SK-N-SH (cell line): Measurements from ENCODE around the gene SCNN1B. TPM values are rescaled to one million over a fixed set of nuclear protein-coding genes. Genes with fewer than 3 reads are reported as not detected.

Experiments
- CTCF ChIA-PET: fragments of 300-600, 350-600 bp; formaldehyde crosslinking; extraction: SDS; loops from one replicate; lab custom pipeline; 2021; lab: Yijun Ruan, JAX
- POLR2A ChIA-PET: fragments of 350-600 bp; sonication (Branson Sonifier 250); formaldehyde crosslinking; extraction: SDS; loops from one replicate; lab custom pipeline; 2020; ENCODE audit warnings: antibody characterized with exemption, inconsistent platforms; lab: Yijun Ruan, JAX
- DNase-seq: peaks from one replicate; pipeline ENCODE4 v3.0.0; 2012
- H2AFZ ChIP-seq: fragments of 200-600 bp; sonication (generic); 2 replicates; pipeline ENCODE4 v1.8.1; 2016; ENCODE audit warnings: antibody characterized with exemption, mild to moderate bottlenecking, low read depth
- H3F3A ChIP-seq: fragments of 200-600 bp; sonication (generic); replicated peaks from 2 replicates; pipeline ENCODE3; 2016; ENCODE audit warnings: antibody characterized with exemption, mild to moderate bottlenecking; ENCODE audit not compliant: insufficient read depth
- H3K27ac ChIP-seq, 2 experiments: fragments of 200-500 bp in 1 of 2; fragments of 200-600 bp in 1 of 2; sonication (Bioruptor generic) in 1 of 2; sonication (generic), shearing (Covaris generic) in 1 of 2; 2 replicates each; pipeline versions ENCODE4 v1.5.1 to v1.6.1; 2014 to 2016; ENCODE audit warnings: low read depth in 2 of 2, inconsistent platforms in 1 of 2, low read length in 1 of 2, mild to moderate bottlenecking in 1 of 2, mixed read lengths in 1 of 2
- H3K27me3 ChIP-seq: fragments of 200-600 bp; sonication (generic), shearing (Covaris generic); 2 replicates; pipeline ENCODE4 v1.6.1; 2016; ENCODE audit warnings: mixed run types; ENCODE audit not compliant: insufficient read depth
- H3K36me3 ChIP-seq, 2 experiments: fragments of 200-500 bp in 1 of 2; fragments of 200-600 bp in 1 of 2; sonication (Bioruptor generic) in 1 of 2; sonication (generic) in 1 of 2; replicated peaks in 1 of 2; 2 replicates each; pipeline versions ENCODE3 to v1.5.1; 2014 to 2016; ENCODE audit warnings: low read length in 1 of 2, mild to moderate bottlenecking in 1 of 2; ENCODE audit not compliant: insufficient read depth in 2 of 2, control insufficient read depth in 1 of 2
- H3K4me1 ChIP-seq, 2 experiments: fragments of 200-500 bp in 1 of 2; fragments of 200-600 bp in 1 of 2; sonication (Bioruptor generic) in 1 of 2; sonication (generic), shearing (Covaris generic) in 1 of 2; 2 replicates each; pipeline versions ENCODE4 v1.5.1 to v1.6.1; 2014 to 2016; ENCODE audit warnings: low read depth in 1 of 2, low read length in 1 of 2, mixed run types in 1 of 2; ENCODE audit not compliant: insufficient read depth in 2 of 2, control insufficient read depth in 1 of 2
- H3K4me2 ChIP-seq: fragments of 200-600 bp; sonication (generic), shearing (Covaris generic); 2 replicates; pipeline ENCODE4 v1.6.1; 2017; ENCODE audit warnings: mixed run types
- H3K4me3 ChIP-seq, 2 experiments: fragments of 200-500 bp in 1 of 2; fragments of 200-600 bp in 1 of 2; sonication (Bioruptor generic) in 1 of 2; sonication (generic), shearing (Covaris generic) in 1 of 2; 2 replicates each; pipeline versions ENCODE4 v1.5.1 to v1.8.1; 2014 to 2016; ENCODE audit warnings: low read depth in 2 of 2, inconsistent platforms in 1 of 2, low read length in 1 of 2, mild to moderate bottlenecking in 1 of 2, mixed read lengths in 1 of 2, moderate library complexity in 1 of 2
- H3K79me2 ChIP-seq: fragments of 200-600 bp; sonication (generic); 2 replicates; pipeline ENCODE4 v1.8.1; 2017; ENCODE audit warnings: mild to moderate bottlenecking; ENCODE audit not compliant: insufficient read depth
- H3K9ac ChIP-seq: fragments of 200-600 bp; sonication (generic); 2 replicates; pipeline ENCODE4 v1.6.1; 2017; ENCODE audit warnings: mixed run types
- H3K9me2 ChIP-seq: fragments of 200-600 bp; sonication (generic); 2 replicates; pipeline ENCODE4 v1.6.1; 2017; ENCODE audit warnings: mixed run types
- H3K9me3 ChIP-seq: fragments of 200-600 bp; sonication (generic); 2 replicates; pipeline ENCODE4 v1.6.1; 2017; ENCODE audit warnings: mixed run types, mild to moderate bottlenecking, moderate library complexity
- H4K20me1 ChIP-seq: fragments of 200-600 bp; sonication (generic); 2 replicates; pipeline ENCODE4 v1.6.1; 2017; ENCODE audit warnings: mild to moderate bottlenecking, mixed run types; ENCODE audit not compliant: insufficient read depth
- CHD2 ChIP-seq: fragments of 150-350 bp; IDR thresholded peaks from 2 replicates; pipeline ENCODE4 v1.6.1; 2018; ENCODE audit warnings: low read length; ENCODE audit not compliant: partially characterized antibody
- ELF1 ChIP-seq: IDR thresholded peaks from 2 replicates; pipeline ENCODE4 v1.4.0; 2012
- EP300 ChIP-seq, 2 experiments: IDR thresholded peaks; 2 replicates each; pipeline versions ENCODE4 v1.4.0 to v1.6.1; 2012; ENCODE audit warnings: borderline replicate concordance in 1 of 2, low read depth in 1 of 2, low read length in 1 of 2
- FOXJ3 ChIP-seq: sonication (generic); formaldehyde crosslinking; IDR thresholded peaks from 2 replicates; pipeline ENCODE4 v1.5.1; 2020; ENCODE audit warnings: mild to moderate bottlenecking, missing genetic modification reagents
- JUND ChIP-seq: IDR thresholded peaks from 2 replicates; pipeline ENCODE4 v1.4.0; 2012
- MEF2A ChIP-seq: IDR thresholded peaks from 2 replicates; pipeline ENCODE4 v1.4.0; 2012; ENCODE audit warnings: low read depth, borderline replicate concordance
- MXI1 ChIP-seq: IDR thresholded peaks from 2 replicates; pipeline ENCODE4 v1.6.1; 2012; ENCODE audit warnings: mild to moderate bottlenecking, low read depth, low read length, improper control_type of control experiment
- NFIC ChIP-seq: IDR thresholded peaks from 2 replicates; pipeline ENCODE4 v1.4.0; 2012; ENCODE audit warnings: borderline replicate concordance
- NRF1 ChIP-seq: IDR thresholded peaks from 2 replicates; pipeline ENCODE4 v1.6.1; 2012; ENCODE audit warnings: low read depth, mild to moderate bottlenecking, low read length
- RCOR1 ChIP-seq: fragments of 150-350 bp; IDR thresholded peaks from 2 replicates; pipeline ENCODE4 v1.6.1; 2017; ENCODE audit warnings: antibody characterized with exemption, low read length
- RFX5 ChIP-seq: IDR thresholded peaks from 2 replicates; pipeline ENCODE4 v1.6.1; 2012; ENCODE audit warnings: mild to moderate bottlenecking, improper control_type of control experiment, low read length
- SIN3A ChIP-seq: IDR thresholded peaks from 2 replicates; pipeline ENCODE4 v1.6.1; 2012; ENCODE audit warnings: low read depth, mild to moderate bottlenecking, low read length, moderate library complexity, borderline replicate concordance
- SMC3 ChIP-seq: IDR thresholded peaks from 2 replicates; pipeline ENCODE4 v1.6.1; 2012; ENCODE audit warnings: low read depth, low read length, improper control_type of control experiment
- TAF1 ChIP-seq: IDR thresholded peaks from 2 replicates; pipeline ENCODE4 v1.6.1; 2012; ENCODE audit warnings: low read depth, mild to moderate bottlenecking, low read length, moderate library complexity, borderline replicate concordance
- TCF12 ChIP-seq: IDR thresholded peaks from 2 replicates; pipeline ENCODE4 v1.4.0; 2012
- TEAD4 ChIP-seq: IDR thresholded peaks from 2 replicates; pipeline ENCODE4 v1.4.0; 2012; ENCODE audit warnings: mild to moderate bottlenecking, borderline replicate concordance; ENCODE audit not compliant: insufficient read depth
- WGBS: methylation state at CpG from one replicate; pipeline ENCODE4 v1.1.6; 2017; ENCODE audit warnings: low lambda C conversion rate; 5-methylcytosine and 5-hydroxymethylcytosine counted together
- polyA plus RNA-seq, 3 experiments: library from polyadenylated mRNA; depleted of rRNA; stranded (reverse); fragments of >200 nt; gene quantifications; 2 replicates each; pipeline ENCODE4 v1.2.3, GENCODE V29; 2012
- TF ChIP-seq, protein P1 (sequence below): IDR thresholded peaks from 2 replicates; pipeline ENCODE4 v1.4.0; 2012; ENCODE audit warnings: low read depth, borderline replicate concordance
- TF ChIP-seq, protein P2 (sequence below): fragments of 200-600 bp; sonication (generic); IDR thresholded peaks from 2 replicates; pipeline ENCODE4 v1.6.1; 2017; ENCODE audit warnings: antibody characterized with exemption, mild to moderate bottlenecking, moderate library complexity
- TF ChIP-seq, protein P3 (sequence below): IDR thresholded peaks from 2 replicates; pipeline ENCODE4 v1.4.0; 2012; ENCODE audit warnings: low read depth, borderline replicate concordance

Gene SCNN1B
- polyA plus RNA-seq, 1 of the 3 experiments (the other 2 are of a cell fraction): not detected

DNA sequence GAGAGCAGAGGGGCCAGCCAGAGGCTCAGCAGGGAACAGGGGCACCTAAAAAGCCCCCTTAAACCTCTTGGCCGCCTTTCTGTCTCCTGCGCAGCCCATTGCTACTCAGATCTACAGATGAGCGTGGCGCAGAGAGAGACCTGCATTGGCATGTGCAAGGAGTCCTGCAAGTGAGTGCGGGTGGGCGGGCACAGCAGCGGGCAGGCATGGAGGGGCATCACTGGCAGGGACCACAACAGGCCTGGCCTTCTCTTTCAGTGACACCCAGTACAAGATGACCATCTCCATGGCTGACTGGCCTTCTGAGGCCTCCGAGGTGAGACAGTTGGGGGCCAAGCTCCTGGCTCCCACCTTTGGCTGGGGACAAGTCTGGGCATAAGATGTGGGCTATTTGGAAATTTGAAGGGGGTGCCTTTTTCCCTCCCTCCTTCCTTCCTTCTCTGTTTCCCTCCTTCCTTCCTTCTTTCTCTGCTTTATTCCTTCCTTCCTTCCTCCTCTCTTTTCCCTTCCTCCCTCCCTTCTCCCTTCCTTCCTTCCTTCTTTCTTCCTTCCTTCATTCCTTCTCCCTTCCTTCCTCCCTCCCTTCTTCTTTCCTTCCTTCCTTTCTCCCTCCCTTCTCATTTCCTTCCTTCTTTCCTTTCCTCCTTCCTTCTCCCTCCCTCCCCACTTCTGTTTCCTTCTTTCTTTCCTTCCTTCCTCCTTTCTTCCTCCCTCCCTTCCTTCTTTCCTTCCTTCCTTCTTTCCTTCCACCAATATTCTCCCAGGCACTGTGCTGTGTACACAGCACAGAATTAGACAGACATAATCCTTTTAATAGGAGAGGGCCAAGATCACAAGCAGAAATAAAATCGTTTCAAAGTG, 75.2 kb downstream of the SCNN1B start:
- no peak overlapping the region for H3K4me2 ChIP-seq
- no peaks in the 10 kb centered on the region for H3K36me3 ChIP-seq
- WGBS: 76% methylated on average over 7 of the region's 9 CpGs
- no peak overlapping the region for H3K4me3 ChIP-seq
- TF ChIP-seq NRF1 (no peak), CHD2 (no peak), MXI1 (no peak), SIN3A (no peak), EP300 (IDR thresholded peaks at IDR 0.05; ENCODE audit: borderline replicate concordance in 1 of 2, low read depth in 1 of 2, low read length in 1 of 2) (no peak)
- TF ChIP-seq, protein P1, sequence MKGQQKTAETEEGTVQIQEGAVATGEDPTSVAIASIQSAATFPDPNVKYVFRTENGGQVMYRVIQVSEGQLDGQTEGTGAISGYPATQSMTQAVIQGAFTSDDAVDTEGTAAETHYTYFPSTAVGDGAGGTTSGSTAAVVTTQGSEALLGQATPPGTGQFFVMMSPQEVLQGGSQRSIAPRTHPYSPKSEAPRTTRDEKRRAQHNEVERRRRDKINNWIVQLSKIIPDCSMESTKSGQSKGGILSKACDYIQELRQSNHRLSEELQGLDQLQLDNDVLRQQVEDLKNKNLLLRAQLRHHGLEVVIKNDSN: no peak
- no peaks in the 10 kb centered on the region for H3K4me1 ChIP-seq
- H3F3A ChIP-seq: no peaks in the 10 kb centered on the region
- H3K79me2 ChIP-seq: no peaks in the 10 kb centered on the region
- no peaks in the 10 kb centered on the region for H3K9me2 ChIP-seq
- no peaks in the 10 kb centered on the region for H4K20me1 ChIP-seq
- no peak for DNase-seq
- no peak overlapping the region for H2AFZ ChIP-seq
- no peak overlapping the region for H3K9ac ChIP-seq
- POLR2A ChIA-PET: no interaction called here
- no peaks in the 10 kb centered on the region for H3K27me3 ChIP-seq
- H3K9me3 ChIP-seq: no peaks in the 10 kb centered on the region
- CTCF ChIA-PET: no interaction called here
- H3K27ac ChIP-seq: no peak overlapping the region

DNA sequence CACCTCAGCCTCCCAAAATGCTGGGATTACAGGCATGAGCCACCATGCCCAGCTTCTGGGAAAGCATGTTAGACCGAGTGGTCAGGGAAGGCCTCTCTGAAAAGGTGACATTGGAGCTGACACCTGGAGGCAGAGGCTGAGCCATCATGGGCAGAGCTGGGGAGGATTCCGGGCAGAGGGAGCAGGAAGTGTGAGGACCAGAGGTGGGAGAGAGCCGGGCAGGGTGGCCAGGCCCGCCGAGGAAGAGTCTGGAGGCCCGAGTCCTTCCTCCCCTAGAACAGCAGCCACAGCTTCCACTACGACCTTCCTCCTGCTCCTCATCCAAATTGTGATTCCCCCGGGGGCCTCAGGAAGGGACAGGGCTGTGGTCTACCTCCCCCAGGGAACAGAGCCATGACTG, 76.2 kb downstream of the SCNN1B start:
- no peaks in the 10 kb centered on the region for H3K79me2 ChIP-seq
- no peaks in the 10 kb centered on the region for H3K9me3 ChIP-seq
- no peaks in the 10 kb centered on the region for H3K4me1 ChIP-seq
- no peak for DNase-seq
- H3K4me3 ChIP-seq: no peak overlapping the region
- H3F3A ChIP-seq: no peaks in the 10 kb centered on the region
- POLR2A ChIA-PET: no interaction called here
- H3K27me3 ChIP-seq: no peaks in the 10 kb centered on the region
- no peaks in the 10 kb centered on the region for H4K20me1 ChIP-seq
- H3K9me2 ChIP-seq: no peaks in the 10 kb centered on the region
- no peak for TF ChIP-seq SMC3
- no peak for TF ChIP-seq RCOR1
- no peak for TF ChIP-seq SIN3A
- no peak for TF ChIP-seq RFX5
- no peak for TF ChIP-seq TCF12
- TF ChIP-seq, protein P2, sequence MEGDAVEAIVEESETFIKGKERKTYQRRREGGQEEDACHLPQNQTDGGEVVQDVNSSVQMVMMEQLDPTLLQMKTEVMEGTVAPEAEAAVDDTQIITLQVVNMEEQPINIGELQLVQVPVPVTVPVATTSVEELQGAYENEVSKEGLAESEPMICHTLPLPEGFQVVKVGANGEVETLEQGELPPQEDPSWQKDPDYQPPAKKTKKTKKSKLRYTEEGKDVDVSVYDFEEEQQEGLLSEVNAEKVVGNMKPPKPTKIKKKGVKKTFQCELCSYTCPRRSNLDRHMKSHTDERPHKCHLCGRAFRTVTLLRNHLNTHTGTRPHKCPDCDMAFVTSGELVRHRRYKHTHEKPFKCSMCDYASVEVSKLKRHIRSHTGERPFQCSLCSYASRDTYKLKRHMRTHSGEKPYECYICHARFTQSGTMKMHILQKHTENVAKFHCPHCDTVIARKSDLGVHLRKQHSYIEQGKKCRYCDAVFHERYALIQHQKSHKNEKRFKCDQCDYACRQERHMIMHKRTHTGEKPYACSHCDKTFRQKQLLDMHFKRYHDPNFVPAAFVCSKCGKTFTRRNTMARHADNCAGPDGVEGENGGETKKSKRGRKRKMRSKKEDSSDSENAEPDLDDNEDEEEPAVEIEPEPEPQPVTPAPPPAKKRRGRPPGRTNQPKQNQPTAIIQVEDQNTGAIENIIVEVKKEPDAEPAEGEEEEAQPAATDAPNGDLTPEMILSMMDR: no peak
- TF ChIP-seq NRF1: no peak
- TF ChIP-seq MXI1: no peak
- TF ChIP-seq, protein P1: no peak
- no peak for TF ChIP-seq CHD2
- TF ChIP-seq JUND: no peak
- TF ChIP-seq ELF1: no peak
- TF ChIP-seq, protein P3, sequence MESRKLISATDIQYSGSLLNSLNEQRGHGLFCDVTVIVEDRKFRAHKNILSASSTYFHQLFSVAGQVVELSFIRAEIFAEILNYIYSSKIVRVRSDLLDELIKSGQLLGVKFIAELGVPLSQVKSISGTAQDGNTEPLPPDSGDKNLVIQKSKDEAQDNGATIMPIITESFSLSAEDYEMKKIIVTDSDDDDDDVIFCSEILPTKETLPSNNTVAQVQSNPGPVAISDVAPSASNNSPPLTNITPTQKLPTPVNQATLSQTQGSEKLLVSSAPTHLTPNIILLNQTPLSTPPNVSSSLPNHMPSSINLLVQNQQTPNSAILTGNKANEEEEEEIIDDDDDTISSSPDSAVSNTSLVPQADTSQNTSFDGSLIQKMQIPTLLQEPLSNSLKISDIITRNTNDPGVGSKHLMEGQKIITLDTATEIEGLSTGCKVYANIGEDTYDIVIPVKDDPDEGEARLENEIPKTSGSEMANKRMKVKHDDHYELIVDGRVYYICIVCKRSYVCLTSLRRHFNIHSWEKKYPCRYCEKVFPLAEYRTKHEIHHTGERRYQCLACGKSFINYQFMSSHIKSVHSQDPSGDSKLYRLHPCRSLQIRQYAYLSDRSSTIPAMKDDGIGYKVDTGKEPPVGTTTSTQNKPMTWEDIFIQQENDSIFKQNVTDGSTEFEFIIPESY: no peak
- no peak for TF ChIP-seq TAF1
- no peak for TF ChIP-seq TEAD4
- no peak for TF ChIP-seq NFIC
- TF ChIP-seq FOXJ3 (CRISPR knock-in tag): no peak
- TF ChIP-seq MEF2A: no peak
- H3K27ac ChIP-seq: no peak overlapping the region
- H3K4me2 ChIP-seq: no peak overlapping the region
- no peak overlapping the region for H3K9ac ChIP-seq
- H2AFZ ChIP-seq: no peak overlapping the region
- CTCF ChIA-PET: no interaction called here
- WGBS: 42% methylated on average over 4 of the region's 8 CpGs
- no peaks in the 10 kb centered on the region for H3K36me3 ChIP-seq
